HepG2 (cell line): ENCODE measurements around the gene NKIRAS1. TPM values are rescaled to one million over a fixed set of nuclear protein-coding genes. Genes with fewer than 3 reads are reported as not detected.

Experiments
- BATF2 ChIP-seq: sonication (generic); formaldehyde crosslinking; IDR thresholded peaks from 2 replicates; pipeline ENCODE4 v1.8.0; 2022; ENCODE audit warnings: mild to moderate bottlenecking, missing genetic modification reagents, moderate library complexity
- HOXD1 ChIP-seq: sonication (generic); formaldehyde crosslinking; IDR thresholded peaks from 2 replicates; pipeline ENCODE4 v1.5.0; 2020; ENCODE audit warnings: missing genetic modification reagents
- MNT ChIP-seq: fragments of 450-650 bp; IDR thresholded peaks from 2 replicates; pipeline ENCODE4 v1.6.1; 2016
- SRSF1 ChIP-seq: fragments of 200-400 bp; formaldehyde crosslinking; optimal IDR thresholded peaks from 2 replicates; pipeline ENCODE3; 2017; ENCODE audit warnings: mild to moderate bottlenecking, low read depth, low read length, moderate library complexity
- ZBED4 ChIP-seq: sonication (generic); formaldehyde crosslinking; IDR thresholded peaks from 2 replicates; pipeline ENCODE4 v1.4.0; 2020; ENCODE audit warnings: missing genetic modification reagents, borderline replicate concordance
- ZNF550 ChIP-seq: sonication (generic); formaldehyde crosslinking; IDR thresholded peaks from 2 replicates; pipeline ENCODE4 v1.4.0; 2020; ENCODE audit warnings: mild to moderate bottlenecking, missing genetic modification reagents, borderline replicate concordance
- polyA plus RNA-seq, 8 experiments: library from polyadenylated mRNA; depleted of rRNA in 3 of 8; stranded (reverse) in 7 of 8; unstranded in 1 of 8; fragments of >200 nt; fragmentation: Illumina TruSeq in 4 of 8; extraction: Trizol in 4 of 8; gene quantifications; 2 replicates each; pipeline versions ENCODE4 v1.2.1 to v1.2.3, GENCODE V29; 2011 to 2016; ENCODE audit warnings: low read depth in 4 of 8, missing spikeins in 1 of 8, mixed read lengths in 1 of 8; ENCODE audit not compliant: insufficient read depth in 1 of 8
- total RNA-seq, 5 experiments: library from RNA; depleted of rRNA; stranded (reverse); fragments of >200 nt; fragmentation: Illumina TruSeq; extraction: Trizol; gene quantifications; 2 replicates each; pipeline ENCODE4 v1.2.3, GENCODE V29; 2016; ENCODE audit warnings: low read depth in 1 of 5
- TF ChIP-seq, protein P1 (sequence below): sonication (generic); formaldehyde crosslinking; IDR thresholded peaks from 2 replicates; pipeline ENCODE4 v1.4.0; 2020; ENCODE audit warnings: mild to moderate bottlenecking, missing genetic modification reagents, borderline replicate concordance

NKIRAS1 gene
- total and polyA plus RNA-seq, 2 of the 13 experiments (the other 11 are each of a cell fraction or from before 2014, with no cell fraction given) = 4.3 to 8.0 TPM

DNA sequence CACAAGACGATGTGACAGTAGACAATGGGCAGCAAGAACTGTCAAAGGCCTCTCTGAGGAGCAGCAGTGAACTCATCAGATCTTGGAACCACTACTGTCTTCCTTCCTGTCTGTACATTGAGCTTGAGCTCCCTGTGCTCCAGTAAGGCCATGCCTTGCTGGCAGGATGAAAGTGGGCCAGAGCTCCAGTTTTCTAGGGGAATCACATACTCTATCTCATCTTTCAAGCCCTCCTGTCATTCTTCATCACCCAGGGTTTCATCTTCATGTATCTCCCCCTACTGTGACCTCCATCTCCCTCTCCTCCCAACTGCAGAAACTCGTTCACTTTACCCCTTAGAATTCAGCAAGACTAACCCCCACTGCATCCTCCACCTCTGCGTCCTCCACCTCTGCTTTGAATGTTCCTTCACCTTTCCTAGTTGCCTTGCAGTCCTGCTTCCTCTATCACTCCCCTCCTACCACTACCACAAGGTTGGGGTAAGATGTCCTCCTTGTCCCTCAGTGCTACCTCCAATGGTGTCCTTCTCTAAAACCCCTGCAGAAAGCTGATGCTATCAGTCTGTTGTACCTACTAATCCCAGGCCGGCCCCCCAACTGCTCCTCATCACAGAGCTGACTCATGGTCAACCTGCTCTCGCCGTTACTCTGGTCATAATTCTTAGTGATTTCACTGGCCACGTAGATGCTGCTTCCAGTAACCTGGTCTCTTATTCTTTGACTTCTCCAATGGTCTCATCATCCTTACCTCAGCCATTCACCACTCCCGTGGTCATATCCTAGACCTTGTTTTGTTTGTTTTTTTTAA lies 22.3 kb downstream of the NKIRAS1 start (continued):
- TF ChIP-seq ZBED4 (no peak), BATF2 (no peak), MNT (no peak), HOXD1 (CRISPR knock-in tag) (no peak), ZNF550 (CRISPR knock-in tag) (no peak), SRSF1 (no peak)
- TF ChIP-seq, protein P1, sequence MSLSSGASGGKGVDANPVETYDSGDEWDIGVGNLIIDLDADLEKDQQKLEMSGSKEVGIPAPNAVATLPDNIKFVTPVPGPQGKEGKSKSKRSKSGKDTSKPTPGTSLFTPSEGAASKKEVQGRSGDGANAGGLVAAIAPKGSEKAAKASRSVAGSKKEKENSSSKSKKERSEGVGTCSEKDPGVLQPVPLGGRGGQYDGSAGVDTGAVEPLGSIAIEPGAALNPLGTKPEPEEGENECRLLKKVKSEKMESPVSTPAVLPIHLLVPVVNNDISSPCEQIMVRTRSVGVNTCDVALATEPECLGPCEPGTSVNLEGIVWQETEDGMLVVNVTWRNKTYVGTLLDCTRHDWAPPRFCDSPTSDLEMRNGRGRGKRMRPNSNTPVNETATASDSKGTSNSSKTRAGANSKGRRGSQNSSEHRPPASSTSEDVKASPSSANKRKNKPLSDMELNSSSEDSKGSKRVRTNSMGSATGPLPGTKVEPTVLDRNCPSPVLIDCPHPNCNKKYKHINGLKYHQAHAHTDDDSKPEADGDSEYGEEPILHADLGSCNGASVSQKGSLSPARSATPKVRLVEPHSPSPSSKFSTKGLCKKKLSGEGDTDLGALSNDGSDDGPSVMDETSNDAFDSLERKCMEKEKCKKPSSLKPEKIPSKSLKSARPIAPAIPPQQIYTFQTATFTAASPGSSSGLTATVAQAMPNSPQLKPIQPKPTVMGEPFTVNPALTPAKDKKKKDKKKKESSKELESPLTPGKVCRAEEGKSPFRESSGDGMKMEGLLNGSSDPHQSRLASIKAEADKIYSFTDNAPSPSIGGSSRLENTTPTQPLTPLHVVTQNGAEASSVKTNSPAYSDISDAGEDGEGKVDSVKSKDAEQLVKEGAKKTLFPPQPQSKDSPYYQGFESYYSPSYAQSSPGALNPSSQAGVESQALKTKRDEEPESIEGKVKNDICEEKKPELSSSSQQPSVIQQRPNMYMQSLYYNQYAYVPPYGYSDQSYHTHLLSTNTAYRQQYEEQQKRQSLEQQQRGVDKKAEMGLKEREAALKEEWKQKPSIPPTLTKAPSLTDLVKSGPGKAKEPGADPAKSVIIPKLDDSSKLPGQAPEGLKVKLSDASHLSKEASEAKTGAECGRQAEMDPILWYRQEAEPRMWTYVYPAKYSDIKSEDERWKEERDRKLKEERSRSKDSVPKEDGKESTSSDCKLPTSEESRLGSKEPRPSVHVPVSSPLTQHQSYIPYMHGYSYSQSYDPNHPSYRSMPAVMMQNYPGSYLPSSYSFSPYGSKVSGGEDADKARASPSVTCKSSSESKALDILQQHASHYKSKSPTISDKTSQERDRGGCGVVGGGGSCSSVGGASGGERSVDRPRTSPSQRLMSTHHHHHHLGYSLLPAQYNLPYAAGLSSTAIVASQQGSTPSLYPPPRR = no peak
- TF ChIP-seq, all 625 proteins: peak for 0
